ENCODE measurements around the gene CST9.
"Not testable (repeated sequence)": the region's sequence is repeated elsewhere in the genome, so short reads cannot be mapped to it uniquely, and the experiment has no call there.

CST9 gene

GRCh38 chr20:23637282-23638221, 31.8 kb upstream of the CST9 start, which contains the start of gene CST3:
Gene CST3, minus strand, starts transcription at chr20:23637955. Its CDS starts 93 bp downstream, at chr20:23637862.
- peak; percentile 55 to 90 (median 89) for DNase-seq

- DNase-seq = no peak
These were observed 31.2 kb upstream of the CST9 start for GRCh38 chr20:23636908-23637281.

GRCh38 chr20:23636182-23636907, 30.6 kb upstream of the CST9 start:
- DNase-seq = no peak

- not testable (repeated sequence) for DNase-seq
These were observed 30.0 kb upstream of the CST9 start for GRCh38 chr20:23635768-23636090.

GRCh38 chr20:23634985-23635767, 29.5 kb upstream of the CST9 start:
- DNase-seq = no peak

- no peak for DNase-seq
These were observed 28.5 kb upstream of the CST9 start for GRCh38 chr20:23634044-23634801.

GRCh38 chr20:23632711-23633573, 27.2 kb upstream of the CST9 start:
- DNase-seq = no peak

GRCh38 chr20:23631981-23632710, 26.4 kb upstream of the CST9 start:
- DNase-seq = no peak

- no peak for DNase-seq
These were observed 25.6 kb upstream of the CST9 start for GRCh38 chr20:23631226-23631822.

- no peak for DNase-seq
These were observed 24.7 kb upstream of the CST9 start for GRCh38 chr20:23630392-23630849.

- no peak for DNase-seq
These were observed 24.1 kb upstream of the CST9 start for GRCh38 chr20:23629542-23630391.

- DNase-seq = no peak
These were observed 23.4 kb upstream of the CST9 start for GRCh38 chr20:23629017-23629541.

- DNase-seq = no peak
These were observed 22.8 kb upstream of the CST9 start for GRCh38 chr20:23628402-23629016.

GRCh38 chr20:23627501-23627900, 21.8 kb upstream of the CST9 start:
- DNase-seq = no peak

- no peak for DNase-seq
These were observed 20.4 kb upstream of the CST9 start for GRCh38 chr20:23626040-23626620.

GRCh38 chr20:23625236-23625964, 19.7 kb upstream of the CST9 start:
- DNase-seq = peak in 1 of 3 experiments; percentile 11

GRCh38 chr20:23624324-23624691, 18.6 kb upstream of the CST9 start:
- no peak for DNase-seq
